GM10847 (cell line): ENCODE results near the gene KIAA1217.

Experiments
- POLR2A ChIP-seq: IDR thresholded peaks from 2 replicates; pipeline ENCODE4 v1.6.1; 2011; ENCODE audit not compliant: insufficient read length; ENCODE audit errors: extremely low read depth

KIAA1217 gene

DNA sequence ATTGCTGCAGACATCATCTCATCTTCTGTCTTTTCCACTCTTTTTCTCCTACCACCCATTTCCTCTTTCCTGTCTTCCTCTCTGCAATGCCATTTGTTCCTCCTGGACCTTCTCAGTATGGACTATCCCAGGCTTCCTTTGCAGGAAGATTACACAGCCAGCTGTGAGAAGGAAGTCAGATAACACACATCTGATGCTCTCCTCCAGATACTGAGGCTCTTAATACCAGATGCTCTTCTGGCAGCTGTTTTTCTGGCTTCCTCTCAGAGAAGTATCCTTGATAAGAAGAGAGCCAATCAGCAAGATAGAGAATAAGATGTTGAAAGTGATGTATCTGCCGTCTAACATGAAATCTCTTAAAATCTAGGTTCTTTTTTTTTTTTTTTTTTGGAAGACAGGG is 14.4 kb downstream of the KIAA1217 start:
- no peak for TF ChIP-seq POLR2A

DNA sequence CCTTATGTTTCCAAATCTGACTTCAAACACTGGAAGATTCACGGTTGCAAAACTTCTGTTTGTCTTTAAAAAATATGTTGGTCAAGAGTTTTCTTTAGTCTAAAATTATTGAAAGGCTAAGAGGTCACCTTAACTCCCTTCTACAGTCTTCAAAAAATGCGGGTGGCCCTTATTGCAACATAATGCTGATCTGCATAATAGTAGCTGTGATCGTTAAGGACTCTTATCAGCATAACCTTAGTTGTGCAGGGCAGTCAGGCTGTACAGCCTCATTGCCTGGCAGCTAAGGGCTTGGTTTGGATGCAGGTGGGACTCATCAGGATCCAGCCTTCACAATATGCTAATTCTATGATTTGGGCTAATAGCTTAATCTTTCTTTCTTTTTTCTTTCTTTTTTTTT is 15.0 kb downstream of the KIAA1217 start:
- no peak for TF ChIP-seq POLR2A

DNA sequence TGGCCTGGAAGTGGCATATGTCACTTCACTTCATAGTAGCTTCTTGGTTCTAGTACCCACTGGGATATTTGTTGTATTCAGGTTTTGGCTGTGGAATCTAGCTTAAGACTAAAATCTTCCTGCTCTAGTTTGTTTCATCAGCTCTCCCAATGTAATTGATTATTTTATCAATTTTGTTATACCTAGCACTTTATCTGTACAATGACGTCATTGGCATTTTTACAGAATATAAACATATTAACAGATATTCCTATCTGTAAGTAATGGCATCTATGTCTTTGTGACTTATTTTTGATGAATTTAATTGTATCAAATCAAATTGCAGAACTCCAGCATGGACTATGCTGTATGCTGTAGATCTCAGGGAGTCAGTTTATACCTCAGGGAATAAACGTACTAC is 19.7 kb downstream of the KIAA1217 start:
- TF ChIP-seq POLR2A, result no peak

DNA sequence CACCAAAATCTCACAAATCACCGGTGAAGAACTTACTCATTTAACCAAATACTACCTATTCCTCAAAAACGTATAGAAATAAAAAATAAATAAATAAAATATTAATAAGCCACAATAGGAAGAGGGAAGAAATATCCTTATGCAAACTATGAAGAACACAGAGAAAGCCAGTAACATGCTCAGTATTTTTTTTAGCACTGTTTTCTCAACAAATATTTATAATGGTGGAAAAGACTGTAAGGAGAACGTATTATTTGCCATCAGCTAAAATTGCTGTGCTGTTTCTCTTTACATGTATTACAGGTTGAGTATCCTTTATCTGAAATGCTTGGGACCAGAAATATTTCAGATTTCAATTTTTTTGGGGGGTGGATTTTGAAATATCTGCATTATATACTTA is 21.0 kb downstream of the KIAA1217 start:
- no peak for TF ChIP-seq POLR2A

DNA sequence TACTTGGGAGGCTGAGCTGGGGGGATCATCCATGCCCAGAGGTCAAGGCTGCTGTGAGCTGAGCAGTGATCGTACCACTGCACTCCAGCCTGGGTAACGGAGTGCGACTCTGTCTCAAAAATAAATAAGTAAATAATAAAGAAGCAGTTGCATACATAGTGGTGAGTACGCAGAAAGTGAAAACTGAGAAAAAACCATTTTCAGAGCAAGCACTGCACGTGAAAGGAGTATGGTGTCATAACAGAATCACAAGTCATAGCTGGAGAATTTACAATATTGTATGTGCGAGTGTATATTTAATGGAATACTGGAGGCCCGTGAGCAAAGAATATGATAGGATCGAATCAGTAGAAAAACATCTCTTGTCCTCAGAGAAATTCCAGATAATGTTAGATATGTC is 22.3 kb downstream of the KIAA1217 start:
- TF ChIP-seq POLR2A, result no peak

DNA sequence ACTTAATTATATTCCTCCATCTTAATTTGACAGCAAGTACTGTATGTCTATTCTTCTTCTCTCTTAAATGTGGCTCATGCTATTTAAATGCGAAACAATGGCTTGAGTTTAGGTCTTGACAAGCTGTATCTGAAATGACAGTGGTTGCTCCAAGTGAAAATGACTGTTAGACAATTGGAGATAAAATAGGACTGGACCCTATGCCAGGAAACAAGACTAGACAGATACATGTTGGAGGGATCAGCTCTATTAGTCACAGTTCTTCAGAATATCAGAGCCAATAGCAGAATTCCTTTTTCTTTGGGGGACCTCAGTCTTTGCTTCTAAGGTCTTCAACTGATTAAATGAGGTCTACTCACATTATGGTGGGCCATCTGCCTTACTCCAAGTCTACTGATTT is 25.8 kb downstream of the KIAA1217 start:
- TF ChIP-seq POLR2A, result no peak

DNA sequence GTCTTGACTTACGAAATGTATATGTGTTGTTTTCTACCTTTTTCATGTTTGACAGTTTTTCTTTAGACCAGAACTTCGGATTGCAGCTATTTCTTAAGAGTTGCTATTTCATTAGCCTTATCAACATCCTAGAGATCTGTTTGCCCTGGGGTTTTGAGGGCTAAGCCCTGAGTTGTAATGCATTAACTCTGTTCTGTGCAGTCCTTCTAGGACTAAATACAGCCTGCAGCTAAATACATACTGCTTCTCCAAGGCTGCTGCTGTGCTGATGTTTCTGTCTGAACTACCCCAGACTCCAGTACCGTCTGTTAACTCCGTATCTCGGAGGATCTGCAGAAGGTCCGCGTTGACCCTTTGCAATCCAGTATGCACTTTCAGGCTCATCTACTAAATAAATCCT is 26.5 kb downstream of the KIAA1217 start:
- TF ChIP-seq POLR2A, result no peak

DNA sequence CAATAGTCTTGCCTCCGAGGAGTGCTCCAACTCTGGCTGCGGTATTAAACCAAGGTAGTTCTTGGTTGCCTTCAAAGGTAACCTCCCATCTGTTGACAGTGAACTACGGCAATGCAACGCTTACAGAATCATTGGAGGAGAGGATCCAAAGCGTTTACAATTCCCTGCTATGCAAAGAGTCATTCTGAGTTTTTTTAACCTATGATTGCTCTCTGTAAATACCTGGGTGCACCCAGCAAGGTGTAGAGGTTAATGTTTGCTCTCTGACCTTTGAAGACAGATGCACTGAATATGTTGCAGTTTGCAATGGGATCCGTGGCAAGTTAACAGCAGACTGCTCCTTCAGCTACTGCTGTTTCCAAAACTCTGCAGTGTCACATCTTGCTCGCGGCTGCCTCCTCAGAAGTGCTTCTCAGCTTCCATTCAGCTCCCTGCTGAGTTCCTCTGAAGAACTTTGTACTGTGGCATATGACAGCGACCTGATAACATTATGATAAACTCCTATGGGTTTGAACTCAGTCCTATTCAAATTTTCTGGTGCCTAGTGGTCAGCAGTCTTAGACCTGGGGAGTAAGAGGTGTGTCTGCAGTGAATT is 29.0 kb downstream of the KIAA1217 start:
- no peak for TF ChIP-seq POLR2A

DNA sequence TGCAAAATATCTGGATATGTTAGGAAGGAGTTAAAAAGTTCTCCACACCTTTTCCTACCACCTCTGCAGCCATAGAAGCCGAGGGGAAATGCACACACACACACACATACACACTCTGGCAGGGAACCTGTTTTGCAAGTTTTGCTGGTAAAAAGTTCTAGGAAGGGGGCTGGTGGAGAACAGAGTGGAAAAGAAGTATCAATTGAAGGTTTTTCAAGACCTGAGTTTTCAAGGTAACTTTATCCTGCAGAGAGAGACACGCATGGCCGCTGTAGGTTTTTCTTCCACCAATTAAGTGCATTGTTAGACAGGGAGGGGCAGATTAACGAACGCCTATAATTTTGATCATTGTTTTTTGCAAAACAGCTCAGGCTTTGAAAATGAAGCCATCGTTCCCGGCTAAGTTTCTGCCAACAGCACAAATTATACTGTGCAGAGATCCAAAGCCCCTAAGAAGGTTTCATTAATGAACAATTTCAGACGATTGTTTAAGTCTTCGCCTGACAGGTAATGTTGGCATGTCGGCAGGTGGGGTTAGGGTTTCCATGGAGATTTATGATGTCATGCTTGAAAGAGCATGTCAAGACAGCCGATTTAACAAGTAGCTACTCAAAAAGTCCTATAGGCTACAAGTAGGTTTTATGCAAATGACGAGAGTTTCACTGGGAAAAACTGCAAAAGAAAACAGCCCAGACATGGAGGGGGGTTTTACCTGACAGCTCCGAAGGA is 29.7 kb downstream of the KIAA1217 start:
- TF ChIP-seq POLR2A, result no peak

DNA sequence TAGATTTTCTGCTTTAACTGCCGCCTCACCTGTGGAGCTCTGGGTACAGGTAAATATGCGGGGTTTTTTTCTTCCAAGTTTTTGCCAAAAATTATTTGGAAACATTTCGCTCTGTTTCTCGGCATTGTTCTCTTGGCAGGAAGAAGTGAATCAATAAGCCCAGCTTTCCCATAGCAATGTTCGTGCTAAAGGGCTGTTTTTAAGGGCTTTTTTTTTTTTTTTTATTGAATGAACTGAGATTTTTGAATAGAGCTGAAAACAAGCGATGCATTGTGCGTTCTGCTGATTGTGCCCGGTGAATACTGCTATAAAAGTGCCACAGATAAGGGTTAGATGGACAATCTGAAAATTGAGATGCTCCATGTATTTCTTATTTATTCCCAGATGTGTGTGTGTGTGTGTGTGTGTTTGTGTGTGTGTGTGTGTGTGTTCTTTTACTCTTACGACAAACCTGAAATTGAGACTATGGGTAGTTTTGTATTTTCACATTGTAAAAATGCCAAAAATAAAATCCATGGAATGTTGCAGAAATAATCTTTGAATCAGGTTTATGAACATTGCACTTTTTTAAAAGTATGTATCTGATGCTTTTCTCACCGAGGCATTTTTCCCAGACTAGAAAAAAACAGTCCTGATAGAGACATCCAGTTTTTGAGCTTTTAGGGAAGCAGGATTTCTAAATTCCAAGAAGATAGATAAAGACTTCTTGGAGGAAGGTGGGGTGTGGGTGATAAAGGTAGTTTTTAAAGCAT is 30.5 kb downstream of the KIAA1217 start:
- no peak for TF ChIP-seq POLR2A

DNA sequence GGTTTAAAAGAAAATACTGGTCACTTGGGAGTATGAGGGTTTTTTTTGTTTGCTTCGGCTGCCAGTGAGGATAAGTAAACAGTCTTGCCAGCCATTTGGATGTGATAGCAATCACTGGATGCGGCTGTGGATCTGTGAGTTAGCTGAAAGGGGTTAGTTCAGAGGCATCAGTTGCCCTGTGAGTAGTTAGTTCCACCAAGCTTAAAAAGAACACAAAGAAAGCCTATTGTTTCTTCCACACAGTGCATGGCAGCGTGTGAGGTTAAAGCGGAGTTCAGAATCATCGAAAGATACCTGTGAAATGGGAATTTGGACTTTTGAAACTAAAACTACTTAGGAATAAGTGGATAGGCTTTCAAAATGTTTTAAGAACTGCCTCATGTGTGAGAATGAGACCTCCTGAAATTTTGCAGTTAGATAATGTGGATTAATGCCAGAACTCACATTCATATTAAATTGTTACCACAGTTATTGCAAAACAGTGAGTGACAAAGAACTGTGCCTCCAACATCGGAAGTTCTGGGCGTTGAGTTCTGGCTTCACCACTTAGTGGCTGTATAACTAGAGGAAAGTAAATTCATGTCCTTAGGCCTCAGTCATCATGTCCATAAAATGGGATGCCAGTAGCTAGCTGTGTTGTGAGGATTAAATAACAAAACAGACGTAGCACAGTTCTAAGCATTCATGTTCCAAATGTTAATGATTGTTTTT is 31.3 kb downstream of the KIAA1217 start:
- TF ChIP-seq POLR2A, result no peak

DNA sequence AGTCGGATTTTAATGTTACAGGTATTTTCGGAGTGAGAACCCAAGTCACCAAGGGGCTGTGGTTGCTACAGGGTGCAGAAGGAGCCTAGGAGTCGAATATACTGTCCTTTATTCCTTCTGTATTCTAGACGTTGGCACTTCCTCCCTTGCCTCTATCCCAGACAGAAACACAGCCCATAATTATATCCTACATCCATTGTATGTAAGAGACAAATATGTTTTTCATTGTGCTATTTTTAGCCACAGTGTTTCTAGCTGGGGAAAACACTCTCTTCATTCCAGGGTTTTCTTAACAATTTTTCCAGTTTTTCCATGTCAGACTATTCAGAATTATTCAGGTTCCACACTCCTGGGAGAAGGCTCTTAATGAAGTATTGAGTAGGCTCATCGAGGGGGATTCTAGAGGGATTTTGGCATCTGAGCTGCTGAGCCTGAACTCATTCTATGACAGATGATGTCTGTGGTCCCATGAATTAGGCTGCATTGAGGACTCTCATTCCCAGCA is 32.6 kb downstream of the KIAA1217 start:
- no peak for TF ChIP-seq POLR2A

DNA sequence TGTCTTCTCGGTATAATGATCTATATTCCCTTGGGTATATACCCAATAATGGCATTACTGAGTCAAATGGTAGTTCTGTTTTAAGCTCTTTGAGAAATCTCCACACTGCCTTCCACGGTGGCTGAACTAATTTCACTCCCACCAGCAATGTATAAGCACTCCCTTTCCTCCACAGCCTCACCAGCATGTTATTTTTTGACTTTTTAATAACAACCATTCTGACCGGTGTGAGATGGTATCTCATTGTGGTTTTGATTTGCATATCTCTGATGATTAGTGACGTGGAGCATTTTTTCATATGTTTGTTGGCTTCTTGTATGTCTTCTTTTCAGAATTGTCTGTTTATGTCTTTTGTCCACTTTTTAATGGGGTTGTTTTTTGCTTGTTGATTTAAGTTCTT is 33.6 kb downstream of the KIAA1217 start:
- TF ChIP-seq POLR2A, result no peak

DNA sequence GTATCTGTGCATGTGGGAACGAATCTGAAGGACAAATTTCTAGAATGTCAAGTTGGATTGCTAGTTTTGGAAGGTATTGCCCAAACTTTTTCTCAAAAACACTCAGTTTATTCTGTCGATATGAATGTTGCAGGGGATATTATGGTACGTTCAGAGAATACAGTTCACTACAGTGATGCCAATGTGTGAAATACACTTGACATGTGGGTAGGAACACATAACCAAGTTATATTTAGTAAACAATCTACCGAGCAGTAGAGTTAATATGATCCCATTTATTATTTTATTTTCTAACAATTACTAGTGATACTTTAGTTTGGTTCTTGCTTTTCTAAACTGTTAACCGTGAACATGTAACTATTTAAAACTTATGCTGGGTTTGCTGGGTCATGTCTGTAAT is 37.4 kb downstream of the KIAA1217 start:
- TF ChIP-seq POLR2A, result no peak

DNA sequence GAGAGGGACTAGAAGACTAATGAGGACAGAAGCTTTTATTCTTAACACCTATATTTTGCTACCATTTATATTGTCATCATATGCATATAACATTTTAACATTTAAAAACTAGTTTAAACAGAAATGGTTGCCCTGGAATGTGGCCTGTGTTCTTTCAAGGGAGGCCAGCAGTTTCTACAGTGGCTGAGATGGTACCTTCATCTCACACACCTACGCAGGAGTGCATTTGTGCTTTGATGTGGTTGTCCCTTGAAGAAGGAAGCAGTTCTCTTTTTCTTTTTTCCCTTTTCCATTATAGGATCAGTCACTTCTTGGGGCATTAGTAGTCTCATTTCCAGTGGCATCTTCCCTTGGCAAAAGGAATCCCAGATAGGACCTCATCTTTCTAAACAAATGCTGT is 38.9 kb downstream of the KIAA1217 start:
- TF ChIP-seq POLR2A, result no peak

DNA sequence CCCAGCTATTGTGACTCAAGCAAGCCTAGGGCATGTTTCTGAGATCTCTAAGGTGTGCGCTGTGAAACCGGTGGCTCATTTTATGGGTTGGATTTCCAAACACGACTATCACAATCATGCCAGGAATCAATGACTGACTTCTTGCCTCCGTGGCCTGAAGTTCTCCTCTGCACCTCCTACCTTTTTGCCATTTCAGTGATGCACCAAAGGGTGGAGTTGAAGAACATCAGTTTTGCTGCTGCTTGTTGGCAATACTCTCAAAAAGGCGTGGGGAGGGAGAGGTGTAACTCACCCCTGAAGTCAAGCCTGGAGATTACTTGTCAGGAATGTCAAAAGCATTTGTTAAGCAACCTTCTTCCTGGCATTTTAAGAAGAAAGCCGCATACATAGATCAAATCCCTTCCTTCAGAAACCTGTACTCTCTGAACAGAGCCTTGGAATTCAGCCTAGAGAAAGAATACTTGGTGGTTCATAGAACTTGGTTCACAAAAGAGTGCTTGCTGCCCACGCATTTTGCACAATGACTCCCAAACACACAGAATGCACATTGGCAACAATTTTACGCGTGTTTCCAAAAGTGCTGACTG is 41.0 kb downstream of the KIAA1217 start:
- no peak for TF ChIP-seq POLR2A

DNA sequence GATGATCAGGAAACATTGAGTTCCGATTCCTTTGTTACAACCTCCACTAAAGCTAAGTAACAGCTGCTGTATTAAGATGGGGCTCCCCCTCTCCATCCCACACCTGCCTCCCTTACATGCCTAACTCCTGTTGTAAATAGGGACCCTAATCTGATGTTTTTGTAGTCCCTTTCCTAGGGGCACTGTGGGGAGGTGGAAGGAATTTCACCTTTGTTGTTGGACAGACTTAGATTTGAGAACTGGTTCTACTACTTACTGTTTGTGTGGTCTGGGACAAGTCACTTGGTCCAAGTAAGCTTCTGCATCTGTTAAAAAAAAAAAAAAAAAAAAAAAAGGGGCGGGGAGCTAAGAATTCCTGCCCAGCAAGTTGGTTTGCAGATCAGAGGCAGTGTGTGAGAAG is 42.6 kb downstream of the KIAA1217 start:
- no peak for TF ChIP-seq POLR2A
